ENCODE data around the gene PRMT3.

DNA sequence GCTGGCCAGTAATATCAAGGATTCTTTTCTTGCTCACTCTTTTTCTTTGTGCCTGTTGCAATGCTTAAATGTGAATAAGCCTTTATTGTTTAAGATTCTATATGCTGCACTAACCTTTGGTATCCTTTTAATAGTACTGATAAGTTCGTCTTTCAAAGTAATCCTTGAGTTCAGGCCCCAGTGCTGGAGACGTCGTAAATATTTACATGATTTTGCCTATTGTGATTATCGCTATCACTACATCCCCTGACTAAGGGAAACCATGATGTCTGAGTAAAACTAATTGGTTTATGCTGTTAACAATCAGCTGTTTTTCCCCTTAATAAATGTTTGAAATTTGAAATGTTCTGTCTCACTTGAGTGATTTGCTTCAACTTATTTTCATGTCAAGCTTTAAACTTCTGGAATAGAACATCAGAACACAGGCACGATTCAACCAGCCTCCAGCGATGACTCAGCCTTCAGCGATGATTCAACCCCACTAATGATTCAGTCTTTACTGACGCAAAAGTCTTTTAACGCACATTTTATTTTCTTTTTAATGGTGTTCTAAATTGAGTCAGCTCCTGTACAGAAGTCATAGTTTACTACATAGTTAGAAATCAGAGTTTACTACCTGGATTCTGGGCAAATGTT lies 20.1 kb upstream of the PRMT3 start:
- no peak for TF ChIP-seq REST (IDR thresholded peaks at IDR 0.05; ENCODE audit: low read depth)
- TF ChIP-seq, protein P1, sequence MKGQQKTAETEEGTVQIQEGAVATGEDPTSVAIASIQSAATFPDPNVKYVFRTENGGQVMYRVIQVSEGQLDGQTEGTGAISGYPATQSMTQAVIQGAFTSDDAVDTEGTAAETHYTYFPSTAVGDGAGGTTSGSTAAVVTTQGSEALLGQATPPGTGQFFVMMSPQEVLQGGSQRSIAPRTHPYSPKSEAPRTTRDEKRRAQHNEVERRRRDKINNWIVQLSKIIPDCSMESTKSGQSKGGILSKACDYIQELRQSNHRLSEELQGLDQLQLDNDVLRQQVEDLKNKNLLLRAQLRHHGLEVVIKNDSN (IDR thresholded peaks at IDR 0.05): no peak

All from Ishikawa (cell line).